HepG2 (cell line): ENCODE measurements around the gene CD40. TPM values are rescaled to one million over a fixed set of nuclear protein-coding genes. Genes with fewer than 3 reads are reported as not detected.

Experiments
- ATAC-seq: fragments of 200-7000 bp; cut with Tn5 transposase; 3 replicates; pipeline ENCODE4 v1.9.1; 2020; ENCODE audit warnings: mild to moderate bottlenecking, moderate library complexity
- BruUV-seq: library from RNA; stranded (reverse); fragments of 400-500 nt; replicated peaks from 2 replicates; lab custom pipeline; 2021; lab: Mats Ljungman, UMichigan
- CTCF ChIA-PET: fragments of 300-600 bp; formaldehyde crosslinking; extraction: SDS; loops from one replicate; lab custom pipeline; 2021; ENCODE audit warnings: low total read pairs, inconsistent platforms, low intra/inter-chr PET ratio; lab: Yijun Ruan, JAX
- POLR2A ChIA-PET: fragments of 350-600 bp; sonication (Branson Sonifier 250); formaldehyde crosslinking; loops from one replicate; lab custom pipeline; 2020; ENCODE audit warnings: antibody characterized with exemption, inconsistent platforms; lab: Yijun Ruan, JAX
- DNase-seq: peaks from one replicate; pipeline ENCODE4 v3.0.0-alpha.2; 2015; ENCODE audit warnings: low spot score
- FAIRE-seq: peaks from 3 replicates; lab custom pipeline; 2011; peaks lifted over from hg19 to GRCh38; lab: Jason Lieb, UNC
- H2AFZ ChIP-seq: one replicate; pipeline ENCODE4 v1.6.1; 2011; ENCODE audit warnings: low read length, inconsistent platforms
- H3K27ac ChIP-seq: fragments of 300-600 bp; 3 replicates; pipeline ENCODE4 v1.8.0; 2011; ENCODE audit warnings: mixed run types, mild to moderate bottlenecking, mixed read lengths, low read length, inconsistent platforms; ENCODE audit not compliant: insufficient read depth; ENCODE audit errors: extremely low read length
- H3K27me3 ChIP-seq, 2 experiments: fragments of 200-600 bp in 1 of 2; 2 replicates in 1 of 2; 3 replicates in 1 of 2; pipeline versions ENCODE4 v1.6.0 to v1.8.0; 2011; ENCODE audit warnings: low read length in 2 of 2, mild to moderate bottlenecking in 2 of 2, moderate library complexity in 2 of 2, inconsistent platforms in 1 of 2; ENCODE audit not compliant: insufficient read depth in 2 of 2, control insufficient read depth in 1 of 2
- H3K36me3 ChIP-seq, 2 experiments: fragments of 200-600 bp in 1 of 2; replicated peaks in 1 of 2; 2 replicates in 1 of 2; 3 replicates in 1 of 2; pipeline versions ENCODE4 v1.5.1 to v1.8.0; 2011; ENCODE audit warnings: low read length in 2 of 2, inconsistent platforms in 1 of 2; ENCODE audit not compliant: insufficient read depth in 2 of 2, control insufficient read depth in 1 of 2
- H3K4me1 ChIP-seq: 2 replicates; pipeline ENCODE4 v1.5.1; 2012; ENCODE audit warnings: low read length, inconsistent platforms; ENCODE audit not compliant: insufficient read depth
- H3K4me2 ChIP-seq: 2 replicates; pipeline ENCODE4 v1.6.0; 2011; ENCODE audit warnings: low read depth, low read length, inconsistent platforms
- H3K4me3 ChIP-seq, 3 experiments: fragments of 200-600 bp in 1 of 3; sonication (generic), shearing (Covaris generic) in 1 of 3; replicated peaks in 1 of 3; 2 replicates each; pipeline ENCODE4 v1.5.1; 2011 to 2016; ENCODE audit warnings: low read length in 3 of 3, inconsistent platforms in 2 of 3, low read depth in 2 of 3, mild to moderate bottlenecking in 2 of 3, control low read depth in 1 of 3, mixed read lengths in 1 of 3; ENCODE audit not compliant: insufficient read depth in 1 of 3
- H3K79me2 ChIP-seq: one replicate; pipeline ENCODE4 v1.6.1; 2011; ENCODE audit warnings: low read length, inconsistent platforms; ENCODE audit not compliant: insufficient read depth
- H3K9ac ChIP-seq: 2 replicates; pipeline ENCODE4 v1.6.0; 2011; ENCODE audit warnings: mild to moderate bottlenecking, low read depth, low read length, inconsistent platforms; ENCODE audit not compliant: insufficient read depth
- H3K9me3 ChIP-seq: 2 replicates; pipeline ENCODE4 v1.5.1; 2012; ENCODE audit warnings: mild to moderate bottlenecking, low read length
- H4K20me1 ChIP-seq: 2 replicates; pipeline ENCODE4 v1.6.0; 2011; ENCODE audit warnings: inconsistent platforms, mild to moderate bottlenecking, low read length, moderate library complexity; ENCODE audit not compliant: insufficient read depth
- ESRRA ChIP-seq: sonication (generic); formaldehyde crosslinking; IDR thresholded peaks from 2 replicates; pipeline ENCODE4 v1.5.1; 2020; ENCODE audit warnings: mild to moderate bottlenecking, low read depth, missing genetic modification reagents
- HMG20A ChIP-seq: IDR thresholded peaks from 2 replicates; pipeline ENCODE4 v1.6.1; 2016; ENCODE audit warnings: borderline replicate concordance
- KMT2A ChIP-seq: sonication (generic); formaldehyde crosslinking; IDR thresholded peaks from 2 replicates; pipeline ENCODE4 v1.4.0; 2020; ENCODE audit warnings: missing genetic modification reagents
- MAFK ChIP-seq, 2 experiments: IDR thresholded peaks in 1 of 2; conservative IDR thresholded peaks in 1 of 2; 2 replicates each; pipeline ENCODE4 v1.6.1; 2011; ENCODE audit warnings: improper control_type of control experiment in 2 of 2, low read length in 2 of 2
- NFE2L2 ChIP-seq: fragments of 150-350 bp; IDR thresholded peaks from 2 replicates; pipeline ENCODE4 v1.6.1; 2014; ENCODE audit warnings: low read length
- SKI ChIP-seq: fragments of 450-650 bp; IDR thresholded peaks from one replicate; pipeline ENCODE4 v1.6.1; 2018; ENCODE audit warnings: mild to moderate bottlenecking; ENCODE audit not compliant: partially characterized antibody
- SP1 ChIP-seq, 2 experiments: fragments of 450-650 bp in 1 of 2; sonication (generic) in 1 of 2; formaldehyde crosslinking in 1 of 2; IDR thresholded peaks; 2 replicates each; pipeline versions ENCODE4 v1.4.0 to v1.6.1; 2016 to 2020; ENCODE audit warnings: missing genetic modification reagents in 1 of 2
- SRSF9 ChIP-seq: fragments of 200-400 bp; formaldehyde crosslinking; IDR thresholded peaks from 2 replicates; pipeline ENCODE4 v1.6.1; 2018; ENCODE audit warnings: borderline replicate concordance, mild to moderate bottlenecking, low read depth, low read length; ENCODE audit not compliant: insufficient read depth, poor library complexity, severe bottlenecking
- ZBTB7A ChIP-seq: sonication (generic); formaldehyde crosslinking; IDR thresholded peaks from 2 replicates; pipeline ENCODE4 v1.8.0; 2022; ENCODE audit warnings: mild to moderate bottlenecking, missing genetic modification reagents
- WGBS: methylation state at CpG from one replicate; pipeline ENCODE4 v1.1.6; 2017; ENCODE audit warnings: low lambda C conversion rate; 5-methylcytosine and 5-hydroxymethylcytosine counted together
- in situ Hi-C: cut with HindIII; loops from 2 replicates; pipeline ENCODE4 v1.10.0; 2017; ENCODE audit warnings: low pct_unique_long_range_greater_than_20kb; ENCODE audit not compliant: extremely low pct_ligation_motif_present
- intact Hi-C: fragments of 100-400 bp; cut with micrococcal nuclease; formaldehyde crosslinking; loops from one replicate; pipeline ENCODE4 v1.10.0; 2022; ENCODE audit not compliant: unreplicated experiment
- polyA plus RNA-seq, 8 experiments: library from polyadenylated mRNA; depleted of rRNA in 3 of 8; stranded (reverse) in 7 of 8; unstranded in 1 of 8; fragments of >200 nt; fragmentation: Illumina TruSeq in 4 of 8; extraction: Trizol in 4 of 8; gene quantifications; 2 replicates each; pipeline versions ENCODE4 v1.2.1 to v1.2.3, GENCODE V29; 2011 to 2016; ENCODE audit warnings: low read depth in 4 of 8, missing spikeins in 1 of 8, mixed read lengths in 1 of 8; ENCODE audit not compliant: insufficient read depth in 1 of 8
- total RNA-seq, 5 experiments: library from RNA; depleted of rRNA; stranded (reverse); fragments of >200 nt; fragmentation: Illumina TruSeq; extraction: Trizol; gene quantifications; 2 replicates each; pipeline ENCODE4 v1.2.3, GENCODE V29; 2016; ENCODE audit warnings: low read depth in 1 of 5
- TF ChIP-seq, protein P1 (sequence below): sonication (generic); formaldehyde crosslinking; IDR thresholded peaks from 2 replicates; pipeline ENCODE4 v1.4.0; 2020; ENCODE audit warnings: missing genetic modification reagents
- TF ChIP-seq, protein P2 (sequence below): sonication (generic); formaldehyde crosslinking; IDR thresholded peaks from 2 replicates; pipeline ENCODE4 v1.5.0; 2020; ENCODE audit warnings: mild to moderate bottlenecking, missing genetic modification reagents

CD40 gene
- total and polyA plus RNA-seq, 2 of the 13 experiments (the other 11 are each of a cell fraction or from before 2014, with no cell fraction given) = 4.6 to 13.4 TPM

- TF ChIP-seq, protein P1, sequence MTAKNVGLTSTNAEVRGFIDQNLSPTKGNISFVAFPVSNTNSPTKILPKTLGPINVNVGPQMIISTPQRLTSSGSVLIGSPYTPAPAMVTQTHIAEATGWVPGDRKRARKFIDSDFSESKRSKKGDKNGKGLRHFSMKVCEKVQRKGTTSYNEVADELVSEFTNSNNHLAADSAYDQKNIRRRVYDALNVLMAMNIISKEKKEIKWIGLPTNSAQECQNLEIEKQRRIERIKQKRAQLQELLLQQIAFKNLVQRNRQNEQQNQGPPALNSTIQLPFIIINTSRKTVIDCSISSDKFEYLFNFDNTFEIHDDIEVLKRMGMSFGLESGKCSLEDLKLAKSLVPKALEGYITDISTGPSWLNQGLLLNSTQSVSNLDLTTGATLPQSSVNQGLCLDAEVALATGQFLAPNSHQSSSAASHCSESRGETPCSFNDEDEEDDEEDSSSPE = peak; percentile 29; the same call in 1 of the 2 replicates
These were observed at the start of gene CD40 (continued) for GRCh38 chr20:46117704-46118467.

- Histone ChIP-seq H3K4me2 (no peak overlapping the region), H3K9ac (no peak overlapping the region), H2AFZ (no peak overlapping the region), H3K79me2 (no peaks in the 10 kb centered on the region), H3K4me1 (no peaks in the 10 kb centered on the region), H3K9me3 (no peaks in the 10 kb centered on the region), H4K20me1 (no peaks in the 10 kb centered on the region), H3K36me3 (peaks cover 31 to 71% of the 10 kb centered on the region in 2 experiments), H3K27me3 (no peaks in the 10 kb centered on the region), H3K4me3 (no peak overlapping the region), H3K27ac (no peak overlapping the region)
- CTCF ChIA-PET = no interaction called here
- ATAC-seq (no peak), DNase-seq (no peak), FAIRE-seq (no peak)
- POLR2A ChIA-PET = no interaction called here
- intact Hi-C loops = no loop called here
- 97% methylated on average over 20 of the region's 20 CpGs for WGBS
- in situ Hi-C loops = no loop called here
- no TSS peak for BruUV-seq
- TF ChIP-seq NFE2L2 (peak; percentile 42; the same call in 1 of the 2 replicates), SKI (no peak), SP1 (IDR thresholded peaks at IDR 0.05) (no peak), SP1 (CRISPR knock-in tag; IDR thresholded peaks at IDR 0.05) (no peak), ZBTB7A (CRISPR knock-in tag) (no peak), ESRRA (CRISPR knock-in tag) (no peak), MAFK (conservative IDR thresholded peaks at IDR 0.05 in 1 of 2, IDR thresholded peaks at IDR 0.05 in 1 of 2; ENCODE audit: low read length in 2 of 2) (peak in 1 of 2 experiments; percentile 18; a peak in 1 of 4 replicates), HMG20A (CRISPR knock-in tag) (no peak), KMT2A (CRISPR knock-in tag) (no peak), SRSF9 (no peak)
- TF ChIP-seq, protein P2, sequence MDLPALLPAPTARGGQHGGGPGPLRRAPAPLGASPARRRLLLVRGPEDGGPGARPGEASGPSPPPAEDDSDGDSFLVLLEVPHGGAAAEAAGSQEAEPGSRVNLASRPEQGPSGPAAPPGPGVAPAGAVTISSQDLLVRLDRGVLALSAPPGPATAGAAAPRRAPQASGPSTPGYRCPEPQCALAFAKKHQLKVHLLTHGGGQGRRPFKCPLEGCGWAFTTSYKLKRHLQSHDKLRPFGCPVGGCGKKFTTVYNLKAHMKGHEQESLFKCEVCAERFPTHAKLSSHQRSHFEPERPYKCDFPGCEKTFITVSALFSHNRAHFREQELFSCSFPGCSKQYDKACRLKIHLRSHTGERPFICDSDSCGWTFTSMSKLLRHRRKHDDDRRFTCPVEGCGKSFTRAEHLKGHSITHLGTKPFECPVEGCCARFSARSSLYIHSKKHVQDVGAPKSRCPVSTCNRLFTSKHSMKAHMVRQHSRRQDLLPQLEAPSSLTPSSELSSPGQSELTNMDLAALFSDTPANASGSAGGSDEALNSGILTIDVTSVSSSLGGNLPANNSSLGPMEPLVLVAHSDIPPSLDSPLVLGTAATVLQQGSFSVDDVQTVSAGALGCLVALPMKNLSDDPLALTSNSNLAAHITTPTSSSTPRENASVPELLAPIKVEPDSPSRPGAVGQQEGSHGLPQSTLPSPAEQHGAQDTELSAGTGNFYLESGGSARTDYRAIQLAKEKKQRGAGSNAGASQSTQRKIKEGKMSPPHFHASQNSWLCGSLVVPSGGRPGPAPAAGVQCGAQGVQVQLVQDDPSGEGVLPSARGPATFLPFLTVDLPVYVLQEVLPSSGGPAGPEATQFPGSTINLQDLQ (CRISPR knock-in tag) = no peak
These were observed 47.8 kb upstream of the CD40 start for GRCh38 chr20:46070215-46070900.
